Calu3 (cell line): Measurements from ENCODE around the gene SH3TC2. TPM values are rescaled to one million over a fixed set of nuclear protein-coding genes. Genes with fewer than 3 reads are reported as not detected.

Experiments used
- BruUV-seq: library from RNA; stranded (reverse); fragments of 400-500 nt; replicated peaks from 2 replicates; lab custom pipeline; 2021; lab: Mats Ljungman, UMichigan
- CTCF ChIA-PET: fragments of 300-600 bp; sonication (Branson Sonifier 250); formaldehyde crosslinking; loops from one replicate; lab custom pipeline; 2022; ENCODE audit warnings: antibody characterized with exemption; lab: Charles Lee
- DNase-seq: peaks from one replicate; pipeline ENCODE4 v3.0.0; 2022
- H3K27ac Mint-ChIP-seq: one replicate; pipeline ENCODE4 v1.8.0; 2022; ENCODE audit warnings: mixed read lengths; ENCODE audit not compliant: unreplicated experiment
- H3K27me3 Mint-ChIP-seq: one replicate; pipeline ENCODE4 v1.8.0; 2022; ENCODE audit warnings: mixed read lengths; ENCODE audit not compliant: unreplicated experiment
- H3K36me3 Mint-ChIP-seq: one replicate; pipeline ENCODE4 v1.8.0; 2022; ENCODE audit warnings: mild to moderate bottlenecking, moderate library complexity, mixed read lengths; ENCODE audit not compliant: insufficient read depth, unreplicated experiment
- H3K4me1 Mint-ChIP-seq: one replicate; pipeline ENCODE4 v1.8.0; 2022; ENCODE audit warnings: mild to moderate bottlenecking, low read depth, mixed read lengths; ENCODE audit not compliant: unreplicated experiment
- H3K4me3 Mint-ChIP-seq: one replicate; pipeline ENCODE4 v1.8.0; 2022; ENCODE audit warnings: mild to moderate bottlenecking, low read depth, moderate library complexity, mixed read lengths; ENCODE audit not compliant: unreplicated experiment
- H3K9me3 Mint-ChIP-seq: one replicate; pipeline ENCODE4 v1.8.0; 2022; ENCODE audit warnings: low read depth, mixed read lengths; ENCODE audit not compliant: unreplicated experiment
- intact Hi-C: fragments of 100-400 bp; cut with micrococcal nuclease; formaldehyde crosslinking; loops from one replicate; pipeline ENCODE4 v1.10.0; 2022; ENCODE audit not compliant: unreplicated experiment
- total RNA-seq: library from RNA; stranded (reverse); gene quantifications from 2 replicates; pipeline ENCODE4 v1.2.3, GENCODE V29; 2022
- TF ChIP-seq, protein P1 (sequence below): fragments of 200-600 bp; IDR thresholded peaks from one replicate; pipeline ENCODE4 v1.8.0; 2022; ENCODE audit warnings: antibody characterized with exemption; ENCODE audit not compliant: unreplicated experiment

Gene SH3TC2
- total RNA-seq, 1 experiment from 2014 or later, result 60.3 TPM

DNA sequence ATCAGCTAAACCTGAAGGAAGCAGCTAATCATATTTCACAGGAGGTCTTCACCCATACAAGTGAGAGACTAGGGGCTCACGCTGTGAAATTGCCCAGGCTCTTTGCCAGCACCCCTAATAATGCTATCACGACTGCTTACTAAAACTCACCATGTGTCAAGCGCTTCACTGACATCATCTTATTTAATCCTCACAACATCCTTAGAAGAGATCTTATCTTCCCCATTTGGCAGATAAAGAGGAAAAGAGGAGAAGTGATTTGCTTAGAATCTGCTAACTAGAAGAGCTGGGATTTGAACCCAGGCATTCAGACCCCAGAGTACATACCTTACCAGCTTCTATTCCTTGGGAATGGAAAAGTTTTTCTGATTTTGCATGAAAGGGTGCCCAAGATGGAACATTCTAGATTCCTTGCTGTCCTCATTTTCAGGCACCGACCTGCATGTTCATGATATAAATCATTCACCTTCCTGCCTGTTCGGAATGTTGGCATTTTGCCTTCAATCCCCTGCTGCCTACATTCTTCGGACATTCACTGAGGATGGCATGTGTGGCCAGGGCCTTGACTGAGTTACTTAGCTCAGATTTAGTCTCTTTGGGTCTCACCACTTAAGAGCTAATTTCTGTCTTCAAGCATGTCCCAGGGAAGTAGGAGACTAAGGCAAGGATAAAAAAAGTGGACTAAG is 88.1 kb downstream of the SH3TC2 start:
- intact Hi-C loops, result no loop called here
- no TSS peak for BruUV-seq
- TF ChIP-seq, protein P1, sequence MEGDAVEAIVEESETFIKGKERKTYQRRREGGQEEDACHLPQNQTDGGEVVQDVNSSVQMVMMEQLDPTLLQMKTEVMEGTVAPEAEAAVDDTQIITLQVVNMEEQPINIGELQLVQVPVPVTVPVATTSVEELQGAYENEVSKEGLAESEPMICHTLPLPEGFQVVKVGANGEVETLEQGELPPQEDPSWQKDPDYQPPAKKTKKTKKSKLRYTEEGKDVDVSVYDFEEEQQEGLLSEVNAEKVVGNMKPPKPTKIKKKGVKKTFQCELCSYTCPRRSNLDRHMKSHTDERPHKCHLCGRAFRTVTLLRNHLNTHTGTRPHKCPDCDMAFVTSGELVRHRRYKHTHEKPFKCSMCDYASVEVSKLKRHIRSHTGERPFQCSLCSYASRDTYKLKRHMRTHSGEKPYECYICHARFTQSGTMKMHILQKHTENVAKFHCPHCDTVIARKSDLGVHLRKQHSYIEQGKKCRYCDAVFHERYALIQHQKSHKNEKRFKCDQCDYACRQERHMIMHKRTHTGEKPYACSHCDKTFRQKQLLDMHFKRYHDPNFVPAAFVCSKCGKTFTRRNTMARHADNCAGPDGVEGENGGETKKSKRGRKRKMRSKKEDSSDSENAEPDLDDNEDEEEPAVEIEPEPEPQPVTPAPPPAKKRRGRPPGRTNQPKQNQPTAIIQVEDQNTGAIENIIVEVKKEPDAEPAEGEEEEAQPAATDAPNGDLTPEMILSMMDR, result no peak
- Mint-ChIP-seq H3K4me1 (peaks cover 61% of the 10 kb centered on the region), H3K36me3 (no peaks in the 10 kb centered on the region), H3K27me3 (no peaks in the 10 kb centered on the region), H3K27ac (peak overlapping the region; percentile 10), H3K4me3 (no peak overlapping the region), H3K9me3 (no peaks in the 10 kb centered on the region)
- DNase-seq, result no peak
- CTCF ChIA-PET, result interaction anchor here (0.7 kb wide), 1 partner anchor 140 kb away, joined by 3 read pairs; no protein-coding TSS in a partner anchor

DNA sequence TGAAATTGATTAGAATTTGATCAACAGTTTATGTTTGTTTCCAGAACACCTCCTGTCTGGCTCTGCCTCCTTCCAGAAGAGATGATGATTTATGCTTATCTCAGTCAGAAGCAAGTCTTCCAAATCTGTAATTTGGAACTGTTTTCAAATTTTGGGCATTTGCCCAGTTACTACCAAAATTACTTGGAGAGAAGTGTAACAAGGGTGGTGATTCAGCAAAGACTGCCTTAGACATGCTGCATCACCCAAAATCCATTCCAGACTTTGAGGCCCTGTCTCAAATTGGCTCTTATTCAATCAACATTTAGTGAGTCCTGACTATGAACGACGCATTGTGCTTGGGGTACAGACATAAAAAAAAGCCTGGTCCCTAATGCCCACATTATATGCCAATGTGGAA is 89.4 kb downstream of the SH3TC2 start:
- Mint-ChIP-seq H3K4me1 (peaks cover 61% of the 10 kb centered on the region), H3K9me3 (no peaks in the 10 kb centered on the region), H3K36me3 (peaks cover 3% of the 10 kb centered on the region), H3K27ac (peak overlapping the region; percentile 87), H3K27me3 (no peaks in the 10 kb centered on the region), H3K4me3 (no peak overlapping the region)
- CTCF ChIA-PET, result interaction anchor here (0.7 to 1.3 kb wide), 6 partner anchors 15 to 575 kb away, joined by 3 to 5 read pairs (median 3); no protein-coding TSS in a partner anchor
- BruUV-seq, result no TSS peak
- DNase-seq, result no peak
- TF ChIP-seq, protein P1, result no peak
- intact Hi-C loops, result no loop called here

GRCh38 chr5:148972974-148973374 is 89.9 kb downstream of the SH3TC2 start:
- CTCF ChIA-PET, result interaction anchor here (0.7 to 1.3 kb wide), 6 partner anchors 15 to 575 kb away, joined by 3 to 5 read pairs (median 3); no protein-coding TSS in a partner anchor
- peaks cover 61% of the 10 kb centered on the region for H3K4me1 Mint-ChIP-seq
- H3K36me3 Mint-ChIP-seq, result peaks cover 7% of the 10 kb centered on the region
- no peak overlapping the region for H3K4me3 Mint-ChIP-seq
- peak; percentile 65 for DNase-seq
- TF ChIP-seq, protein P1, result no peak
- no peaks in the 10 kb centered on the region for H3K27me3 Mint-ChIP-seq
- no peaks in the 10 kb centered on the region for H3K9me3 Mint-ChIP-seq
- no TSS peak for BruUV-seq
- H3K27ac Mint-ChIP-seq, result peak overlapping the region; percentile 87
- intact Hi-C loops, result no loop called here

GRCh38 chr5:148972396-148972795 is 90.5 kb downstream of the SH3TC2 start:
- BruUV-seq, result no TSS peak
- CTCF ChIA-PET, result interaction anchor here (1.0 to 1.3 kb wide), 3 partner anchors 14 to 574 kb away, joined by 3 to 5 read pairs (median 4); no protein-coding TSS in a partner anchor
- TF ChIP-seq, protein P1, result no peak
- Mint-ChIP-seq H3K27me3 (no peaks in the 10 kb centered on the region), H3K27ac (peak overlapping the region; percentile 87), H3K36me3 (peaks cover 7% of the 10 kb centered on the region), H3K4me3 (no peak overlapping the region), H3K4me1 (peaks cover 66% of the 10 kb centered on the region), H3K9me3 (no peaks in the 10 kb centered on the region)
- no peak for DNase-seq
- intact Hi-C loops, result no loop called here
